ENCODE data around the gene HOXB8. TPM values are rescaled to one million over a fixed set of nuclear protein-coding genes. Genes with fewer than 3 reads are reported as not detected.

HOXB8 gene
- total RNA-seq, 3 donors from 2014 or later (not counting 1 experiment from before 2014, with no cell fraction given) = not detected

- ATAC-seq (no peak), DNase-seq (no peak)
- Mint-ChIP-seq H3K4me3 (peak overlapping the region; percentile 98), H3K27ac (no peak overlapping the region), H3K36me3 (no peaks in the 10 kb centered on the region), H3K9me3 (no peaks in the 10 kb centered on the region), H3K4me1 (peaks cover 39 to 44% of the 10 kb centered on the region in 2 donors), H3K27me3 (ENCODE audit: low read depth in 2 of 2) (peaks cover 25 to 48% of the 10 kb centered on the region in 2 donors)
- Histone ChIP-seq H3K36me3 (ENCODE audit: control insufficient read depth, insufficient read depth, low read length) (no peaks in the 10 kb centered on the region), H3K4me1 (ENCODE audit: control insufficient read depth, insufficient read depth, low read length) (peaks cover 50% of the 10 kb centered on the region), H3K27ac (ENCODE audit: low read length) (no peak overlapping the region), H3K27me3 (ENCODE audit: control insufficient read depth, insufficient read depth, low read length) (peaks cover 38% of the 10 kb centered on the region), H3K4me3 (ENCODE audit: low read length) (peak overlapping the region; percentile 85), H3K9me3 (ENCODE audit: control insufficient read depth, insufficient read depth, low read length) (no peaks in the 10 kb centered on the region)
- 6% methylated on average over 12 of the region's 15 CpGs for WGBS (ENCODE audit: insufficient coverage)
- TF ChIP-seq, protein P1, sequence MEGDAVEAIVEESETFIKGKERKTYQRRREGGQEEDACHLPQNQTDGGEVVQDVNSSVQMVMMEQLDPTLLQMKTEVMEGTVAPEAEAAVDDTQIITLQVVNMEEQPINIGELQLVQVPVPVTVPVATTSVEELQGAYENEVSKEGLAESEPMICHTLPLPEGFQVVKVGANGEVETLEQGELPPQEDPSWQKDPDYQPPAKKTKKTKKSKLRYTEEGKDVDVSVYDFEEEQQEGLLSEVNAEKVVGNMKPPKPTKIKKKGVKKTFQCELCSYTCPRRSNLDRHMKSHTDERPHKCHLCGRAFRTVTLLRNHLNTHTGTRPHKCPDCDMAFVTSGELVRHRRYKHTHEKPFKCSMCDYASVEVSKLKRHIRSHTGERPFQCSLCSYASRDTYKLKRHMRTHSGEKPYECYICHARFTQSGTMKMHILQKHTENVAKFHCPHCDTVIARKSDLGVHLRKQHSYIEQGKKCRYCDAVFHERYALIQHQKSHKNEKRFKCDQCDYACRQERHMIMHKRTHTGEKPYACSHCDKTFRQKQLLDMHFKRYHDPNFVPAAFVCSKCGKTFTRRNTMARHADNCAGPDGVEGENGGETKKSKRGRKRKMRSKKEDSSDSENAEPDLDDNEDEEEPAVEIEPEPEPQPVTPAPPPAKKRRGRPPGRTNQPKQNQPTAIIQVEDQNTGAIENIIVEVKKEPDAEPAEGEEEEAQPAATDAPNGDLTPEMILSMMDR (IDR thresholded peaks at IDR 0.05) = no peak
- intact Hi-C loops (cut with micrococcal nuclease) = loop anchor here (5.0 to 10.0 kb wide), 2 partner anchors 112 to 145 kb away; partner anchors contain the start of genes PRAC1 and PRAC2
Observed at GRCh38 chr17:48609759-48610281, 5.3 kb downstream of the HOXB8 start.

- peaks cover 42% of the 10 kb centered on the region for H3K4me1 ChIP-seq (ENCODE audit: control insufficient read depth, insufficient read depth, low read length)
- no peaks in the 10 kb centered on the region for H3K9me3 ChIP-seq (ENCODE audit: control insufficient read depth, insufficient read depth, low read length)
- H3K9me3 Mint-ChIP-seq = no peaks in the 10 kb centered on the region
- intact Hi-C loops (cut with micrococcal nuclease) = no loop called here
- ATAC-seq = no peak
- H3K27ac Mint-ChIP-seq = no peak overlapping the region
- H3K36me3 Mint-ChIP-seq = no peaks in the 10 kb centered on the region
- H3K27ac ChIP-seq (ENCODE audit: low read length) = no peak overlapping the region
- H3K4me3 ChIP-seq (ENCODE audit: low read length) = no peak overlapping the region
- H3K27me3 Mint-ChIP-seq (ENCODE audit: low read depth in 2 of 2) = peaks cover 22 to 49% of the 10 kb centered on the region in 2 donors
- H3K4me1 Mint-ChIP-seq = peaks cover 31 to 36% of the 10 kb centered on the region in 2 donors
- DNase-seq = no peak
- H3K36me3 ChIP-seq (ENCODE audit: control insufficient read depth, insufficient read depth, low read length) = no peaks in the 10 kb centered on the region
- H3K4me3 Mint-ChIP-seq = peak overlapping the region; percentile 49
- TF ChIP-seq, protein P1 (IDR thresholded peaks at IDR 0.05) = no peak
- peaks cover 39% of the 10 kb centered on the region for H3K27me3 ChIP-seq (ENCODE audit: control insufficient read depth, insufficient read depth, low read length)
Observed at GRCh38 chr17:48609033-48609432, 6.1 kb downstream of the HOXB8 start.

DNA sequence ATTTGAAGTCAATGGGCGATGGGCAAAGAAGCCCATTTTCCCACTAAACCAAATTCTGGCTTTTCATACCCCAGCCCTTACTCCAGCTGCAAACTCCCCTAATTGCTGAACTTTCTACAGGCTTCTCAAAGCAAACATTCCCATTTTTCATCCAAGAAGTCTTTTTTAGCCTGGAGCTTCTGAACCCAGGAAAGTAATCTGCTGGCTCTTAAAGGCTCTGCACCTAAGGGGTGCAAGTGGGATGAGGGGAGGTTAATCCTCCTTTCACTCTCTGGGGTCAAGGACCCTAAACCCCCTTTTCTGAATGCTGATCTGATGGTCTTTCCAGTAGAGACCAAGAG, 6.6 kb downstream of the HOXB8 start:
- 94% methylated on average over 1 of the region's 1 CpG for WGBS (ENCODE audit: insufficient coverage)
- no peaks in the 10 kb centered on the region for H3K36me3 ChIP-seq (ENCODE audit: control insufficient read depth, insufficient read depth, low read length)
- no peaks in the 10 kb centered on the region for H3K36me3 Mint-ChIP-seq
- TF ChIP-seq, protein P1 (IDR thresholded peaks at IDR 0.05) = no peak
- no peak for DNase-seq
- intact Hi-C loops (cut with micrococcal nuclease) = no loop called here
- H3K9me3 ChIP-seq (ENCODE audit: control insufficient read depth, insufficient read depth, low read length) = no peaks in the 10 kb centered on the region
- no peaks in the 10 kb centered on the region for H3K9me3 Mint-ChIP-seq
- H3K4me1 ChIP-seq (ENCODE audit: control insufficient read depth, insufficient read depth, low read length) = peaks cover 41% of the 10 kb centered on the region
- H3K4me3 ChIP-seq (ENCODE audit: low read length) = no peak overlapping the region
- H3K27me3 ChIP-seq (ENCODE audit: control insufficient read depth, insufficient read depth, low read length) = peaks cover 39% of the 10 kb centered on the region
- H3K4me1 Mint-ChIP-seq = peaks cover 26 to 30% of the 10 kb centered on the region in 2 donors
- H3K27ac Mint-ChIP-seq = no peak overlapping the region
- no peak overlapping the region for H3K27ac ChIP-seq (ENCODE audit: low read length)
- ATAC-seq = no peak
- H3K4me3 Mint-ChIP-seq = no peak overlapping the region
- H3K27me3 Mint-ChIP-seq (ENCODE audit: low read depth in 2 of 2) = peaks cover 20 to 47% of the 10 kb centered on the region in 2 donors
